GM12878 (cell line): ENCODE data around the gene YIF1A. TPM values are rescaled to one million over a fixed set of nuclear protein-coding genes. Genes with fewer than 3 reads are reported as not detected.

Experiments used
- ATAC-seq: fragments of 200-7000 bp; cut with Tn5 transposase; 3 replicates; pipeline ENCODE4 v1.9.1; 2020; ENCODE audit warnings: mild to moderate bottlenecking, moderate library complexity
- BruUV-seq: library from RNA; stranded (reverse); fragments of 400-500 nt; replicated peaks from 2 replicates; lab custom pipeline; 2021; lab: Mats Ljungman, UMichigan
- CTCF ChIA-PET: fragments of 300-600 bp; sonication (Branson Sonifier 250); formaldehyde crosslinking; extraction: SDS; loops from one replicate; lab custom pipeline; 2021; ENCODE audit warnings: inconsistent platforms; lab: Yijun Ruan, JAX
- POLR2A ChIA-PET: fragments of 350-600 bp; formaldehyde crosslinking; extraction: SDS; loops from one replicate; lab custom pipeline; 2021; ENCODE audit warnings: inconsistent platforms; lab: Charles Lee
- RAD21 ChIA-PET: fragments of 300-600 bp; sonication (Branson Sonifier 250); formaldehyde crosslinking; loops from one replicate; lab custom pipeline; 2023; ENCODE audit warnings: antibody characterized with exemption; ENCODE audit not compliant: unreplicated experiment; lab: Charles Lee
- SMC1A ChIA-PET: fragments of 300-600 bp; sonication (Branson Sonifier 250); formaldehyde crosslinking; loops from one replicate; lab custom pipeline; 2023; ENCODE audit not compliant: unreplicated experiment, uncharacterized antibody; lab: Charles Lee
- DNase-seq: peaks from one replicate; pipeline ENCODE4 v3.0.0-alpha.2; 2011; ENCODE audit warnings: low read depth, low spot score
- FAIRE-seq: peaks from 3 replicates; lab custom pipeline; 2011; peaks lifted over from hg19 to GRCh38; lab: Jason Lieb, UNC
- H2AFZ ChIP-seq: 2 replicates; pipeline ENCODE4 v1.6.0; 2011; ENCODE audit warnings: low read depth, low read length, control low read depth; ENCODE audit not compliant: control insufficient read depth
- H3K27ac ChIP-seq: 2 replicates; pipeline ENCODE4 v1.5.1; 2011; ENCODE audit warnings: control low read depth; ENCODE audit not compliant: control insufficient read depth, insufficient read depth
- H3K27me3 ChIP-seq, 2 experiments: replicated peaks in 1 of 2; 2 replicates each; pipeline versions ENCODE4 v1.6.0 to v1.6.1; 2011; ENCODE audit warnings: low read length in 1 of 2; ENCODE audit not compliant: control insufficient read depth in 2 of 2, insufficient read depth in 2 of 2
- H3K36me3 ChIP-seq, 2 experiments: 2 replicates each; pipeline ENCODE4 v1.5.1; 2011; ENCODE audit warnings: low read length in 1 of 2; ENCODE audit not compliant: control insufficient read depth in 2 of 2, insufficient read depth in 2 of 2
- H3K4me1 ChIP-seq: 2 replicates; pipeline ENCODE4 v1.6.1; 2011; ENCODE audit warnings: mild to moderate bottlenecking, low read length, moderate library complexity, mixed read lengths; ENCODE audit not compliant: control insufficient read depth, insufficient read depth
- H3K4me2 ChIP-seq: 2 replicates; pipeline ENCODE4 v1.6.0; 2011; ENCODE audit warnings: control low read depth; ENCODE audit not compliant: control insufficient read depth, insufficient read depth
- H3K4me3 ChIP-seq: fragments of 200-600 bp; sonication (generic); 2 replicates; pipeline ENCODE4 v1.5.1; 2016
- H3K79me2 ChIP-seq: 2 replicates; pipeline ENCODE4 v1.6.0; 2011; ENCODE audit warnings: low read length; ENCODE audit not compliant: control insufficient read depth, insufficient read depth
- H3K9ac ChIP-seq: 2 replicates; pipeline ENCODE4 v1.8.0; 2011; ENCODE audit warnings: low read length, control low read depth, mixed read lengths; ENCODE audit not compliant: control insufficient read depth, insufficient read depth
- H3K9me3 ChIP-seq: replicated peaks from 3 replicates; pipeline ENCODE4 v1.5.1; 2011; ENCODE audit warnings: mild to moderate bottlenecking, low read length; ENCODE audit not compliant: control insufficient read depth, insufficient read depth
- H4K20me1 ChIP-seq: 2 replicates; pipeline ENCODE4 v1.6.0; 2011; ENCODE audit not compliant: control insufficient read depth, insufficient read depth
- CBX5 ChIP-seq: sonication (generic); IDR thresholded peaks from 2 replicates; pipeline ENCODE4 v1.6.1; 2016; ENCODE audit warnings: low read depth, moderate library complexity, mild to moderate bottlenecking, inconsistent platforms
- FOS ChIP-seq: IDR thresholded peaks from 3 replicates; pipeline ENCODE4 v1.6.1; 2011; ENCODE audit warnings: borderline replicate concordance; ENCODE audit not compliant: insufficient read length; ENCODE audit errors: extremely low read depth
- HDAC2 ChIP-seq: fragments of 200-600 bp; sonication (generic); IDR thresholded peaks from 2 replicates; pipeline ENCODE4 v1.6.1; 2017
- IRF4 ChIP-seq: IDR thresholded peaks from 2 replicates; pipeline ENCODE4 v1.6.1; 2011; ENCODE audit warnings: low read depth, low read length
- KAT2A ChIP-seq: conservative IDR thresholded peaks from 2 replicates; pipeline ENCODE4 v1.6.1; 2011; ENCODE audit warnings: low read depth, low read length; ENCODE audit not compliant: control insufficient read depth
- MAX ChIP-seq: IDR thresholded peaks from 2 replicates; pipeline ENCODE4 v1.6.1; 2012; ENCODE audit warnings: low read depth, low read length, improper control_type of control experiment
- NFIC ChIP-seq: IDR thresholded peaks from 2 replicates; pipeline ENCODE4 v1.6.1; 2012; ENCODE audit warnings: low read depth, mild to moderate bottlenecking, inconsistent platforms, low read length, moderate library complexity
- NR2F1 ChIP-seq: fragments of 450-650 bp; conservative IDR thresholded peaks from 2 replicates; pipeline ENCODE4 v1.6.1; 2017; ENCODE audit warnings: mild to moderate bottlenecking
- RBBP5 ChIP-seq: fragments of 200-600 bp; sonication (generic); conservative IDR thresholded peaks from 2 replicates; pipeline ENCODE4 v1.6.1; 2016
- RELB ChIP-seq: fragments of 450-650 bp; IDR thresholded peaks from 2 replicates; pipeline ENCODE4 v1.6.1; 2017; ENCODE audit warnings: low read depth, mild to moderate bottlenecking, moderate library complexity
- SMARCA5 ChIP-seq: fragments of 450-650 bp; IDR thresholded peaks from 2 replicates; pipeline ENCODE4 v1.6.1; 2017; ENCODE audit warnings: mild to moderate bottlenecking
- TARDBP ChIP-seq: IDR thresholded peaks from 2 replicates; pipeline ENCODE4 v1.6.1; 2016; ENCODE audit warnings: borderline replicate concordance
- ZNF274 ChIP-seq: IDR thresholded peaks from one replicate; pipeline ENCODE4 v1.8.0; 2011; ENCODE audit not compliant: insufficient read length, insufficient read depth
- WGBS: methylation state at CpG from one replicate; pipeline ENCODE4 v1.1.6; 2016; ENCODE audit warnings: low lambda C conversion rate; ENCODE audit not compliant: insufficient replicate concordance, insufficient coverage; ENCODE audit errors: missing lambda C conversion rate; 5-methylcytosine and 5-hydroxymethylcytosine counted together
- in situ Hi-C: fragments of 300-500 bp; cut with MboI; formaldehyde crosslinking; loops from 9 replicates; pipeline ENCODE4 v1.14.3; 2018; ENCODE audit warnings: mixed read lengths
- intact Hi-C: fragments of 100-400 bp; cut with micrococcal nuclease; formaldehyde crosslinking; loops from one replicate; pipeline ENCODE4 v1.14.2; 2022; ENCODE audit not compliant: unreplicated experiment
- polyA plus RNA-seq, 11 experiments: library from polyadenylated mRNA; depleted of rRNA in 4 of 11; unstranded in 6 of 11; stranded (reverse) in 5 of 11; fragments of >200 nt; fragmentation: Nextera tagmentation in 4 of 11; fragmentation: Illumina TruSeq in 1 of 11; extraction: Ambion mirVana in 4 of 11; extraction: Trizol in 1 of 11; gene quantifications; 1 replicate in 1 of 11; 2 replicates in 10 of 11; pipeline versions ENCODE4 v1.2.1 to v1.2.3, GENCODE V29; 2011 to 2016; ENCODE audit warnings: inconsistent platforms in 2 of 11, missing spikeins in 2 of 11, low read depth in 1 of 11
- total RNA-seq, 4 experiments: library from RNA; depleted of rRNA in 3 of 4; stranded (reverse); fragments of >200 nt in 3 of 4; fragmentation: Illumina TruSeq in 1 of 4; extraction: Trizol in 1 of 4; gene quantifications; 2 replicates each; pipeline versions ENCODE4 v1.2.1 to v1.2.3, GENCODE V29; 2013 to 2021

The YIF1A gene
- total and polyA plus RNA-seq, 10 of the 15 experiments (the other 5 are each of a cell fraction or from before 2014, with no cell fraction given), result 6.6 to 128 (median 71.7) TPM

- no peak overlapping the region for H2AFZ ChIP-seq
- H3K4me1 ChIP-seq, result no peaks in the 10 kb centered on the region
- BruUV-seq, result no TSS peak
- H3K27me3 ChIP-seq, result peaks cover 0 to 2% of the 10 kb centered on the region in 2 experiments; a peak in 1 of 4 replicates
- no peaks in the 10 kb centered on the region for H4K20me1 ChIP-seq
- no peak overlapping the region for H3K4me3 ChIP-seq
- SMC1A ChIA-PET, result interaction anchor here (0.6 kb wide), 1 partner anchor 415 kb away, joined by 3 read pairs; no protein-coding TSS in a partner anchor
- H3K4me2 ChIP-seq, result no peak overlapping the region
- no peaks in the 10 kb centered on the region for H3K9me3 ChIP-seq
- no peaks in the 10 kb centered on the region for H3K79me2 ChIP-seq
- no peak for ATAC-seq
- in situ Hi-C loops, result no loop called here
- H3K9ac ChIP-seq, result no peak overlapping the region
- CTCF ChIA-PET, result interaction anchor here (1.4 to 4.2 kb wide), 3 partner anchors 13 to 90 kb away, joined by 4 to 25 read pairs (median 7); no protein-coding TSS in a partner anchor
- no peaks in the 10 kb centered on the region for H3K36me3 ChIP-seq
- H3K27ac ChIP-seq, result no peak overlapping the region
- DNase-seq, result no peak
- intact Hi-C loops, result no loop called here
- 38% methylated on average over 3 of the region's 3 CpGs for WGBS
- POLR2A ChIA-PET, result no interaction called here
- TF ChIP-seq ZNF274 (no peak), FOS (no peak), RBBP5 (no peak), HDAC2 (no peak), IRF4 (no peak), KAT2A (no peak), TARDBP (no peak), NR2F1 (no peak), SMARCA5 (no peak), CBX5 (no peak), MAX (no peak), RELB (no peak), NFIC (no peak)
- RAD21 ChIA-PET, result no interaction called here
- FAIRE-seq, result no peak
These were observed 10.2 kb upstream of the YIF1A start for GRCh38 chr11:66299186-66299585.
